DMS114 treated with DMSO at 0.1 percent for 48 hours (cell line): Measurements from ENCODE around the gene CPSF7.
A peak's percentile ranks its signal among the peaks of the same experiment; 100 is the strongest.
"Not testable (repeated sequence)": the region's sequence is repeated elsewhere in the genome, so short reads cannot be mapped to it uniquely, and the experiment has no call there.

Experiments used
- DNase-seq: peaks from one replicate; lab custom pipeline; 2025; ENCODE audit not compliant: unreplicated experiment; lab: John Stamatoyannopoulos, UW

Gene CPSF7

GRCh38 chr11:61429691-61430582 is at the start of gene CPSF7, which contains the start of gene SDHAF2:
CPSF7 (minus strand) TSS chr11:61429975; CDS start chr11:61429235, 740 bp downstream.
SDHAF2 (plus strand) TSS chr11:61430124; CDS start chr11:61430147, 23 bp downstream.
- peak; percentile 91 for DNase-seq

GRCh38 chr11:61477727-61478148 is 48.0 kb upstream of the CPSF7 start:
- no peak for DNase-seq

GRCh38 chr11:61477126-61477525 is 47.4 kb upstream of the CPSF7 start:
- no peak for DNase-seq

GRCh38 chr11:61476371-61476770 is 46.6 kb upstream of the CPSF7 start:
- DNase-seq: no peak

- no peak for DNase-seq
Measured at GRCh38 chr11:61475433-61475832, 45.7 kb upstream of the CPSF7 start.

- DNase-seq: no peak
Measured at GRCh38 chr11:61474013-61474643, 44.4 kb upstream of the CPSF7 start.

GRCh38 chr11:61473370-61474012 is 43.7 kb upstream of the CPSF7 start:
- DNase-seq: no peak

GRCh38 chr11:61472868-61473267 is 43.1 kb upstream of the CPSF7 start:
- no peak for DNase-seq

- DNase-seq: no peak
Measured at GRCh38 chr11:61472282-61472681, 42.5 kb upstream of the CPSF7 start.

GRCh38 chr11:61468002-61468401 is 38.2 kb upstream of the CPSF7 start:
- DNase-seq: no peak

GRCh38 chr11:61467602-61468001 is 37.8 kb upstream of the CPSF7 start:
- not testable (repeated sequence) for DNase-seq

GRCh38 chr11:61460986-61461385 is 31.2 kb upstream of the CPSF7 start:
- no peak for DNase-seq

- DNase-seq: no peak
Measured at GRCh38 chr11:61460474-61460881, 30.7 kb upstream of the CPSF7 start.

- no peak for DNase-seq
Measured at GRCh38 chr11:61454520-61454919, 24.7 kb upstream of the CPSF7 start.

- DNase-seq: no peak
Measured at GRCh38 chr11:61453695-61454094, 23.9 kb upstream of the CPSF7 start.

- DNase-seq: no peak
Measured at GRCh38 chr11:61452825-61453224, 23.1 kb upstream of the CPSF7 start.

- DNase-seq: no peak
Measured at GRCh38 chr11:61448552-61448927, 18.8 kb upstream of the CPSF7 start.

- no peak for DNase-seq
Measured at GRCh38 chr11:61447601-61448551, 18.1 kb upstream of the CPSF7 start.

- DNase-seq: peak; percentile 58
Measured at GRCh38 chr11:61446211-61446651, 16.5 kb upstream of the CPSF7 start.

- no peak for DNase-seq
Measured at GRCh38 chr11:61445516-61445915, 15.7 kb upstream of the CPSF7 start.

GRCh38 chr11:61442616-61443015 is 12.8 kb upstream of the CPSF7 start:
- no peak for DNase-seq
